IMR-90 (cell line): ENCODE measurements around the gene GSTA2.

Experiments used
- BHLHE40 ChIP-seq: fragments of 150-350 bp; IDR thresholded peaks from 2 replicates; pipeline ENCODE4 v1.6.1; 2016; ENCODE audit warnings: mild to moderate bottlenecking, low read depth, low read length
- CEBPB ChIP-seq: IDR thresholded peaks from 2 replicates; pipeline ENCODE4 v1.6.1; 2012; ENCODE audit warnings: low read depth, low read length, improper control_type of control experiment
- CHD1 ChIP-seq: IDR thresholded peaks from 2 replicates; pipeline ENCODE4 v1.6.1; 2012; ENCODE audit warnings: low read depth, low read length, improper control_type of control experiment
- CTCF ChIP-seq: conservative IDR thresholded peaks from 2 replicates; pipeline ENCODE4 v1.5.1; 2012; ENCODE audit warnings: mild to moderate bottlenecking, low read depth, low read length, improper control_type of control experiment
- ELK1 ChIP-seq: fragments of 150-350 bp; IDR thresholded peaks from 2 replicates; pipeline ENCODE4 v1.6.1; 2016; ENCODE audit warnings: low read depth, mild to moderate bottlenecking, low read length, moderate library complexity, borderline replicate concordance
- MAFK ChIP-seq: IDR thresholded peaks from 2 replicates; pipeline ENCODE4 v1.6.1; 2012; ENCODE audit warnings: low read depth, low read length, improper control_type of control experiment
- MAZ ChIP-seq: IDR thresholded peaks from 2 replicates; pipeline ENCODE4 v1.6.1; 2012; ENCODE audit warnings: low read depth, mild to moderate bottlenecking, low read length, improper control_type of control experiment, moderate library complexity, borderline replicate concordance
- POLR2A ChIP-seq: IDR thresholded peaks from 2 replicates; pipeline ENCODE4 v1.6.1; 2012; ENCODE audit warnings: mild to moderate bottlenecking, low read depth, low read length
- RAD21 ChIP-seq: IDR thresholded peaks from 2 replicates; pipeline ENCODE4 v1.6.1; 2012; ENCODE audit warnings: low read length, improper control_type of control experiment
- RCOR1 ChIP-seq: IDR thresholded peaks from 2 replicates; pipeline ENCODE4 v1.6.1; 2012; ENCODE audit warnings: mild to moderate bottlenecking, low read length, improper control_type of control experiment; ENCODE audit not compliant: insufficient replicate concordance
- RFX5 ChIP-seq: IDR thresholded peaks from 2 replicates; pipeline ENCODE4 v1.8.0; 2012; ENCODE audit warnings: low read depth, mild to moderate bottlenecking, low read length, moderate library complexity
- SMC3 ChIP-seq: fragments of 150-350 bp; IDR thresholded peaks from 2 replicates; pipeline ENCODE4 v1.6.1; 2016; ENCODE audit warnings: low read depth, mild to moderate bottlenecking, antibody characterized with exemption, low read length, moderate library complexity
- USF2 ChIP-seq: fragments of 150-350 bp; IDR thresholded peaks from 2 replicates; pipeline ENCODE4 v1.6.1; 2017; ENCODE audit warnings: mild to moderate bottlenecking, antibody characterized with exemption, low read length, low read depth

- TF ChIP-seq CTCF, result no peak
- no peak for TF ChIP-seq POLR2A
- no peak for TF ChIP-seq CHD1
- no peak for TF ChIP-seq RFX5
- TF ChIP-seq SMC3, result no peak
- no peak for TF ChIP-seq MAZ
- TF ChIP-seq MAFK, result no peak
- no peak for TF ChIP-seq RCOR1
- no peak for TF ChIP-seq CEBPB
- no peak for TF ChIP-seq ELK1
- TF ChIP-seq BHLHE40, result no peak
- no peak for TF ChIP-seq RAD21
- TF ChIP-seq USF2, result no peak
Observed at GRCh38 chr6:52739134-52739533, 24.1 kb downstream of the GSTA2 start.
